GM13976 (cell line): ENCODE measurements around the gene SWAP70.

Experiments used
- DNase-seq: peaks from one replicate; pipeline ENCODE4 v3.0.0; 2012; ENCODE audit warnings: low spot score
- CTCF ChIP-seq: IDR thresholded peaks from 2 replicates; pipeline ENCODE4 v1.5.1; 2012; ENCODE audit warnings: borderline replicate concordance, mild to moderate bottlenecking; ENCODE audit not compliant: insufficient read depth; ENCODE audit errors: extremely low read depth, missing control alignments, control extremely low read depth
- in situ Hi-C: fragments of 300-500 bp; cut with MboI; formaldehyde crosslinking; loops from one replicate; pipeline ENCODE4 v1.12.0; 2022; ENCODE audit warnings: low sequenced_read_pairs, mixed read lengths, inconsistent platforms; ENCODE audit not compliant: unreplicated experiment

Gene SWAP70

GRCh38 chr11:9672918-9673317 is 9.0 kb downstream of the SWAP70 start:
- no peak for TF ChIP-seq CTCF
- in situ Hi-C loops: no loop called here
- no peak for DNase-seq

GRCh38 chr11:9675691-9676090 is 11.8 kb downstream of the SWAP70 start:
- no peak for TF ChIP-seq CTCF
- in situ Hi-C loops: no loop called here
- no peak for DNase-seq

GRCh38 chr11:9677951-9678350 is 14.1 kb downstream of the SWAP70 start:
- DNase-seq: no peak
- in situ Hi-C loops: no loop called here
- no peak for TF ChIP-seq CTCF

GRCh38 chr11:9678576-9678975 is 14.7 kb downstream of the SWAP70 start:
- TF ChIP-seq CTCF: no peak
- no peak for DNase-seq
- in situ Hi-C loops: no loop called here

- TF ChIP-seq CTCF: no peak
- in situ Hi-C loops: no loop called here
- DNase-seq: no peak
These were observed 16.2 kb downstream of the SWAP70 start for GRCh38 chr11:9680028-9680427.

GRCh38 chr11:9681583-9682372 is 17.9 kb downstream of the SWAP70 start:
- no peak for TF ChIP-seq CTCF
- in situ Hi-C loops: no loop called here
- DNase-seq: no peak
